Measurements from ENCODE around the gene GRM8. TPM values are rescaled to one million over a fixed set of nuclear protein-coding genes. Genes with fewer than 3 reads are reported as not detected.

GRM8 gene
- total RNA-seq, 1 experiment from 2014 or later: not detected

GRCh38 chr7:127207806-127208205, 44.9 kb downstream of the GRM8 start:
- intact Hi-C loops (cut with micrococcal nuclease; ENCODE audit: unreplicated experiment) (no loop called here), in situ Hi-C loops (cut with HindIII; ENCODE audit: low pct_unique_long_range_greater_than_20kb, low sequenced_read_pairs) (no loop called here)
- H3K27me3 ChIP-seq (ENCODE audit: control insufficient read depth, insufficient read depth, low read length): no peaks in the 10 kb centered on the region
- no peaks in the 10 kb centered on the region for H3K4me1 ChIP-seq (ENCODE audit: control insufficient read depth, insufficient read depth, low read length)
- no peak overlapping the region for H3K27ac ChIP-seq (ENCODE audit: low read length)
- no peak for ATAC-seq
- no peak for TF ChIP-seq POLR2AphosphoS5 (IDR thresholded peaks at IDR 0.05; ENCODE audit: low read depth, low read length)
- no peak for TF ChIP-seq REST (IDR thresholded peaks at IDR 0.05; ENCODE audit: insufficient read depth in 1 of 2, low read depth in 2 of 2, low read length in 1 of 2)
- TF ChIP-seq TCF7L2 (IDR thresholded peaks at IDR 0.05; ENCODE audit: low read depth, low read length): no peak
- TF ChIP-seq SIN3A (IDR thresholded peaks at IDR 0.05; ENCODE audit: borderline replicate concordance, insufficient read depth, low read depth, low read length): no peak
- TF ChIP-seq, protein P1, sequence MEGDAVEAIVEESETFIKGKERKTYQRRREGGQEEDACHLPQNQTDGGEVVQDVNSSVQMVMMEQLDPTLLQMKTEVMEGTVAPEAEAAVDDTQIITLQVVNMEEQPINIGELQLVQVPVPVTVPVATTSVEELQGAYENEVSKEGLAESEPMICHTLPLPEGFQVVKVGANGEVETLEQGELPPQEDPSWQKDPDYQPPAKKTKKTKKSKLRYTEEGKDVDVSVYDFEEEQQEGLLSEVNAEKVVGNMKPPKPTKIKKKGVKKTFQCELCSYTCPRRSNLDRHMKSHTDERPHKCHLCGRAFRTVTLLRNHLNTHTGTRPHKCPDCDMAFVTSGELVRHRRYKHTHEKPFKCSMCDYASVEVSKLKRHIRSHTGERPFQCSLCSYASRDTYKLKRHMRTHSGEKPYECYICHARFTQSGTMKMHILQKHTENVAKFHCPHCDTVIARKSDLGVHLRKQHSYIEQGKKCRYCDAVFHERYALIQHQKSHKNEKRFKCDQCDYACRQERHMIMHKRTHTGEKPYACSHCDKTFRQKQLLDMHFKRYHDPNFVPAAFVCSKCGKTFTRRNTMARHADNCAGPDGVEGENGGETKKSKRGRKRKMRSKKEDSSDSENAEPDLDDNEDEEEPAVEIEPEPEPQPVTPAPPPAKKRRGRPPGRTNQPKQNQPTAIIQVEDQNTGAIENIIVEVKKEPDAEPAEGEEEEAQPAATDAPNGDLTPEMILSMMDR (IDR thresholded peaks at IDR 0.05): no peak
- H3K4me3 ChIP-seq (ENCODE audit: low read depth in 2 of 2, low read length in 2 of 2): no peak overlapping the region
- ChIA-PET POLR2A (no interaction called here), CTCF (no interaction called here)
- H3K9me3 ChIP-seq (ENCODE audit: control insufficient read depth, insufficient read depth, low read depth, low read length): no peaks in the 10 kb centered on the region
- no peak for DNase-seq (ENCODE audit: low read depth, low spot score)
- BruUV-seq (replicated peaks): no TSS peak
- no peaks in the 10 kb centered on the region for H3K36me3 ChIP-seq (ENCODE audit: control insufficient read depth, insufficient read depth, low read length)

DNA sequence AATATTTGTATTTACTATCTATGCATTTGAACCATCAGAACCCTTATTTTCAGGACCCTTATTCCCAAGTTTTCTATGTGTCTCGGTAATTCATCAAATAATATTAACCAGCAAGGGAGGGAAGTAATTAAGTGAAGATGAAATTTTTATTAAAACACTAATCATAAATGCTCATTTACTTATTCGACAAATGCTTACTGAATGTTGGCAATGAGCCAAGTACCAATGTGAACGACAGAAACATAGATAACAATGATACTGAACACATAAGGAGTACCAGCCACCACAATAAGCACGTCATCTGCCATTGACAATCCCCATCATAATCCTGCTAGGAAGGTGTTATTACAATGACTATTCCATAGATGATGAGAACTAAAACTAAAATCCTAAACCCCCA, 45.5 kb downstream of the GRM8 start:
- BruUV-seq (replicated peaks): no TSS peak
- ChIA-PET POLR2A (no interaction called here), CTCF (no interaction called here)
- Histone ChIP-seq H3K4me1 (ENCODE audit: control insufficient read depth, insufficient read depth, low read length) (no peaks in the 10 kb centered on the region), H3K36me3 (ENCODE audit: control insufficient read depth, insufficient read depth, low read length) (no peaks in the 10 kb centered on the region), H3K4me3 (ENCODE audit: low read depth in 2 of 2, low read length in 2 of 2) (no peak overlapping the region), H3K27me3 (ENCODE audit: control insufficient read depth, insufficient read depth, low read length) (no peaks in the 10 kb centered on the region), H3K27ac (ENCODE audit: low read length) (no peak overlapping the region), H3K9me3 (ENCODE audit: control insufficient read depth, insufficient read depth, low read depth, low read length) (no peaks in the 10 kb centered on the region)
- intact Hi-C loops (cut with micrococcal nuclease; ENCODE audit: unreplicated experiment) (no loop called here), in situ Hi-C loops (cut with HindIII; ENCODE audit: low pct_unique_long_range_greater_than_20kb, low sequenced_read_pairs) (no loop called here)
- no peak for DNase-seq (ENCODE audit: low read depth, low spot score)
- TF ChIP-seq REST (IDR thresholded peaks at IDR 0.05; ENCODE audit: insufficient read depth in 1 of 2, low read depth in 2 of 2, low read length in 1 of 2): no peak
- TF ChIP-seq TCF7L2 (IDR thresholded peaks at IDR 0.05; ENCODE audit: low read depth, low read length): no peak
- TF ChIP-seq, protein P1 (IDR thresholded peaks at IDR 0.05): no peak
- no peak for TF ChIP-seq POLR2AphosphoS5 (IDR thresholded peaks at IDR 0.05; ENCODE audit: low read depth, low read length)
- no peak for TF ChIP-seq SIN3A (IDR thresholded peaks at IDR 0.05; ENCODE audit: borderline replicate concordance, insufficient read depth, low read depth, low read length)
- no peak for ATAC-seq
